Measurements from ENCODE around the gene TMEM50A.
"Not testable (repeated sequence)": the region's sequence is repeated elsewhere in the genome, so short reads cannot be mapped to it uniquely, and the experiment has no call there.

DNA sequence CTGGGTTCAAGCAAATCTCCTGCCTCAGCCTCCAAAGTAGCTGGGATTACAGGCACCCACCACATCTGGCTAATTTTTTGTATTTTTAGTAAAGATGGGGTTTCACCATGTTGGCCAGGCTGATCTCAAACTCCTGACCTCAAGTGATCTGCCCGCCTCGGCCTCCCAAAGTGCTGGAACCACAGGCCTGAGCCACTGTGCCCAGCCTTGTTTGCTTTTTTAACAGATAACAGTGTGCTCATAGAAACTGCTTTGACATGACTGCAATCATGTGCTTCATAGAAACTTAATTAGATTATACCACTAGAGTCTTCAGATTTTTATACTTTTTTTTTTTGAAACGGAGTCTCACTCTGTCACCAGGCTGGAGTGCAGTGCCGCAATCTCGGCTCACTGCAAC, 8.8 kb upstream of the TMEM50A start:
- TF ChIP-seq, protein P1, sequence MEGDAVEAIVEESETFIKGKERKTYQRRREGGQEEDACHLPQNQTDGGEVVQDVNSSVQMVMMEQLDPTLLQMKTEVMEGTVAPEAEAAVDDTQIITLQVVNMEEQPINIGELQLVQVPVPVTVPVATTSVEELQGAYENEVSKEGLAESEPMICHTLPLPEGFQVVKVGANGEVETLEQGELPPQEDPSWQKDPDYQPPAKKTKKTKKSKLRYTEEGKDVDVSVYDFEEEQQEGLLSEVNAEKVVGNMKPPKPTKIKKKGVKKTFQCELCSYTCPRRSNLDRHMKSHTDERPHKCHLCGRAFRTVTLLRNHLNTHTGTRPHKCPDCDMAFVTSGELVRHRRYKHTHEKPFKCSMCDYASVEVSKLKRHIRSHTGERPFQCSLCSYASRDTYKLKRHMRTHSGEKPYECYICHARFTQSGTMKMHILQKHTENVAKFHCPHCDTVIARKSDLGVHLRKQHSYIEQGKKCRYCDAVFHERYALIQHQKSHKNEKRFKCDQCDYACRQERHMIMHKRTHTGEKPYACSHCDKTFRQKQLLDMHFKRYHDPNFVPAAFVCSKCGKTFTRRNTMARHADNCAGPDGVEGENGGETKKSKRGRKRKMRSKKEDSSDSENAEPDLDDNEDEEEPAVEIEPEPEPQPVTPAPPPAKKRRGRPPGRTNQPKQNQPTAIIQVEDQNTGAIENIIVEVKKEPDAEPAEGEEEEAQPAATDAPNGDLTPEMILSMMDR (IDR thresholded peaks at IDR 0.05; ENCODE audit: low read length), result not testable (repeated sequence)
- not testable (repeated sequence) for TF ChIP-seq EZH2 (optimal IDR thresholded peaks at IDR 0.05; ENCODE audit: low read depth, low read length)
